GM18861 (cell line): ENCODE results near the gene DOCK3.

Experiments
- ATAC-seq: cut with Tn5 transposase; IDR thresholded peaks from one replicate; pipeline ENCODE4 v1.9.1; 2021; ENCODE audit not compliant: unreplicated experiment

Gene DOCK3

DNA sequence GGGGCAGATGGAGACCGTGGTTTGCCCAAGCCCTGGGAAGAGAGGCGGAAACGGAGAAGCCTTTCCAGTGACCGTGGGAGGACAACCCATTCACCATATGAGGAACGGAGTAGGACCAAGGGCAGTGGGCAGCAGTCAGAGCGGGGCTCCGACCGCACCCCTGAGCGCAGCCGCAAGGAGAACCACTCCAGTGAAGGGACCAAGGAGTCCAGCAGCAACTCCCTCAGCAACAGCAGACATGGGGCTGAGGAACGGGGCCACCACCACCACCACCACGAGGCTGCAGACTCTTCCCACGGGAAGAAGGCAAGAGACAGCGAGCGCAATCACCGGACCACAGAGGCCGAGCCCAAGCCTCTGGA is 718.4 kb downstream of the DOCK3 start:
- no peak for ATAC-seq

DNA sequence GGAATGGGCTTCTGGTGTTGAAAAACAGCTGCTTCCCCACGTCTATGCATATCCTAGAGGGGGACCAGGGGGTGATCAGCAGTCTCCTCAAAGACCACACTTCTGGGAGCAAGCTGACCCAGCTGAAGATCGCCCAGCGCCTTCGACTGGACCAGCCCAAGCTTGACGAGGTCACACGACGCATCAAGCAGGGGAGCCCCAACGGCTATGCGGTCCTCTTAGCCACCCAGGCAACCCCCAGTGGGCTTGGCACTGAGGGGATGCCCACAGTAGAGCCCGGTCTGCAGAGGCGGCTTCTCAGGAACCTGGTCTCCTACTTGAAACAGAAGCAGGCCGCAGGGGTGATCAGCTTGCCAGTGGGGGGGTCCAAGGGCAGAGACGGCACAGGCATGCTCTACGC is 718.8 kb downstream of the DOCK3 start:
- no peak for ATAC-seq

GRCh38 chr3:51394541-51394940 is 719.8 kb downstream of the DOCK3 start:
- ATAC-seq = no peak

GRCh38 chr3:51395493-51396213 is 720.9 kb downstream of the DOCK3 start:
- ATAC-seq = no peak

GRCh38 chr3:51396401-51396800 is 721.7 kb downstream of the DOCK3 start:
- no peak for ATAC-seq

- ATAC-seq = no peak
These were observed 722.7 kb downstream of the DOCK3 start for GRCh38 chr3:51397392-51397791.

- ATAC-seq = no peak
These were observed 724.0 kb downstream of the DOCK3 start for GRCh38 chr3:51398595-51399310.

DNA sequence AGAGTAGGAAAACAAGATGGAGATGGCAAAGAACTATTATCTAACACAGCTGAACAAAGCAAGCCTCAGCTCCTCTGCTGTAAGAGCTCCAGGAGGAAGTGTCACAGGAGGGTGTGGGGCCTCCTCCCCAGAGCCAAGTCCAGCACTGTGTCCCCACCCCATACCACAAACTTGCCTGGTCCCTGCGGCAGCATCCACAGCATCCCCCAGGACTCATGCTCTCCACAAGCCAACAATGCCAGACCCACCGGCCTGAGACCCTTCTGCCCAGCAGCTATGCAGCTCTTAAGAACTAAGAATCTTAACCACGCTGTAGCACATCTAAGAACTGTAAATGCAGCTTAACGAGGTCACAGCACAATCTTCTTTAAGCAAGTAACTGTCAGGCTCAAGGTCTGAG is 725.4 kb downstream of the DOCK3 start:
- ATAC-seq = no peak

DNA sequence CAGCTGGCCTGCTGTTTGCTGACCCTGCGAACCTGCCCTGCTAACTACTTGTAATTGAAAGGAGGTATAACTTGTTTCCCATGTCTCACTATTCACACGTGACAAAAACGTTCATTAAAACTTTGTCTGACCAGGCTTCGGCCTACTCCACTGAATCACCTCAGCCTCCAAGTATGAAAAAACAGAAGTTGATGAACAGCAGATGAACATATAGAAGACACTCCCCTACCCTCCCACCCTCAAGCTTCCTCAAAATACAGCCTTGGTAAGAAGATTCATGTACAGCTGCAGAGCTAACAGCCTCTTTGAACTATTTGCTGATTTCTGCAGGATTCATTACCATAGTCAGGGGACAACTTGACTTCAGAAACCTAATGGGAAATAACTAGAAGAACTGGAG is 727.0 kb downstream of the DOCK3 start:
- no peak for ATAC-seq

- no peak for ATAC-seq
These were observed 728.9 kb downstream of the DOCK3 start for GRCh38 chr3:51403675-51404074.

GRCh38 chr3:51408021-51408420 is 733.3 kb downstream of the DOCK3 start:
- ATAC-seq = no peak

- ATAC-seq = no peak
These were observed 734.1 kb downstream of the DOCK3 start for GRCh38 chr3:51408813-51409212.

DNA sequence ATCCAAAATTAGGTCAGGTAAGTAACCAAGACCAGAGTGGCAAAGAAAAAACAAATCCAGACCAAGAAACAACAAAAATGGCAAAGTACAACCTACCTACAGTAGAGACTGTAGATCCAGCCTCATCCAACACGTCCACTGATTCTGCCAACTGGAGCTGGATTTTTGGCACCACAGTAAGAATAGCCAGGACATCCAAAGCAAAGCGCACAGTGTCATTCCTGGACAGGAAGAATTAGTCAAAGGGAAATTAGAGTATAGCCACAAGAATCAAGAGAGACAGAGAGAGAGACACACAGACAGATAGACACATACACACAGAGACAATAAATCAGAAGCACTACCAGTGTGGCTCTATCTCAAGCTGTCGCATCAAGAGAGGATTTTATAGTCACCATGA is 747.5 kb downstream of the DOCK3 start:
- no peak for ATAC-seq

DNA sequence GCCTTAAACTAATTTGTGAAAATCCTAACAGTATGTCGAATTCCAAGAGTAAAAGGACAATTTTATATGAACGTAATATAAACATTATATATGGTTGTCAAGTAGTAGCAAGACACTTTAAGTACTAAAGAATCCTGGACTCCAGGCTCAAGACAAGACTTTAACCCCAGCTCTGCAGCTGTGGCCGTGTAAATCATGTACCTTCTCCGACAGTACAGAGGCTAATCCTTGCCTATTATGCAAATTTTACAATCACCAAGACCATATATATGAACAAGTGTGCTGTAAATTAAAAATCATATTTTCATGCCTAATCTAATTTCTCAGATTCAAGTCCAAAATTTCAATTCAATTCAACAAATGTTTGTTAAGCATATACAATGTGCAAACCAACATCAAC is 752.2 kb downstream of the DOCK3 start:
- no peak for ATAC-seq

DNA sequence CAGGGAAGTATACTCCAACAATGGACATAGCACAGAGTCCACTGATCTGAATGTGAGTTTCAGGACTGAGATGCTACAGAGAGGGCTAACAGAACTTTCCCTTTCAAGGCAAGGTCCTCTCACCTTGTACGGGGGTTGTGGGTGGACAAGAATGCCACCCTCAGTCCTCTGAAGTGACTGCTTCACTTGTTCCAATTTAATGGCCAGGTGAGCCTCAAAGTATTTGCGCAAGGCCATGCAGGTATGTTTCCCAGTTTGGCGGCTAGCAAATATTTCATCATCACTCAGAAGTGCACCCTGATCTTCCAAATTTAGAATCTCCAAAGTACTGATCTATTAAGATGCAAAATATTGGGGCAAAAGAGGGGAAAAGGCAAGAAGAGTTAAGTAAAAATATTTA is 754.4 kb downstream of the DOCK3 start:
- no peak for ATAC-seq
